GM21723 (cell line): ENCODE data around the gene BNIP1.

Source experiments
- ATAC-seq: cut with Tn5 transposase; IDR thresholded peaks from one replicate; pipeline ENCODE4 v1.9.1; 2021; ENCODE audit warnings: mild to moderate bottlenecking, moderate library complexity; ENCODE audit not compliant: unreplicated experiment

BNIP1 gene

GRCh38 chr5:173163219-173163618, 18.9 kb downstream of the BNIP1 start:
- no peak for ATAC-seq

- no peak for ATAC-seq
These were observed 21.1 kb downstream of the BNIP1 start for GRCh38 chr5:173165177-173166016.

- ATAC-seq, result no peak
These were observed 27.8 kb downstream of the BNIP1 start for GRCh38 chr5:173172166-173172565.

GRCh38 chr5:173175523-173175922, 31.2 kb downstream of the BNIP1 start:
- no peak for ATAC-seq

- no peak for ATAC-seq
These were observed 34.1 kb downstream of the BNIP1 start for GRCh38 chr5:173178369-173178910.

- ATAC-seq, result no peak
These were observed 36.0 kb downstream of the BNIP1 start for GRCh38 chr5:173180331-173180730.

- no peak for ATAC-seq
These were observed 42.9 kb downstream of the BNIP1 start for GRCh38 chr5:173187054-173187743.

GRCh38 chr5:173188280-173188679, 43.9 kb downstream of the BNIP1 start:
- ATAC-seq, result no peak

- no peak for ATAC-seq
These were observed 46.7 kb downstream of the BNIP1 start for GRCh38 chr5:173191015-173191414.

GRCh38 chr5:173191561-173191960, 47.2 kb downstream of the BNIP1 start:
- no peak for ATAC-seq

GRCh38 chr5:173192561-173192960, 48.2 kb downstream of the BNIP1 start:
- ATAC-seq, result no peak

GRCh38 chr5:173196133-173196952, 52.0 kb downstream of the BNIP1 start:
- no peak for ATAC-seq

GRCh38 chr5:173197375-173197891, 53.1 kb downstream of the BNIP1 start:
- no peak for ATAC-seq

- no peak for ATAC-seq
These were observed 53.7 kb downstream of the BNIP1 start for GRCh38 chr5:173198049-173198448.

GRCh38 chr5:173200356-173200755, 56.0 kb downstream of the BNIP1 start:
- no peak for ATAC-seq

- no peak for ATAC-seq
These were observed 57.4 kb downstream of the BNIP1 start for GRCh38 chr5:173201636-173202265.

GRCh38 chr5:173202266-173202875, 58.0 kb downstream of the BNIP1 start:
- ATAC-seq, result no peak

- ATAC-seq, result no peak
These were observed 60.1 kb downstream of the BNIP1 start for GRCh38 chr5:173204185-173204979.

- no peak for ATAC-seq
These were observed 61.6 kb downstream of the BNIP1 start for GRCh38 chr5:173205916-173206315.
